Right lobe of liver (tissue), 4 donors: ENCODE measurements around the gene PKIB.

Experiments used
- CTCF ChIP-seq, 4 donors: fragments of 200-600 bp in 3 of 4; fragments of 450-650 bp in 1 of 4; IDR thresholded peaks; one replicate each; pipeline versions ENCODE4 v1.5.1 to v1.8.0; 2016 to 2022; ENCODE audit warnings: antibody characterized with exemption in 4 of 4, mild to moderate bottlenecking in 2 of 4
- POLR2A ChIP-seq: fragments of 450-650 bp; IDR thresholded peaks from one replicate; pipeline ENCODE4 v1.6.1; 2017; ENCODE audit warnings: antibody characterized with exemption, mild to moderate bottlenecking
- donor health status: DM: no; HTN: no; CAD: no.
- donor health status: DM: no; HTN: no; CAD: no.
- donor health status: DM: no; HTN: yes; CAD: no.

- no peak for TF ChIP-seq CTCF (IDR thresholded peaks at IDR 0.05)
- no peak for TF ChIP-seq POLR2A
These were observed 42.2 kb downstream of the PKIB start for GRCh38 chr6:122652431-122652830.
